ENCODE results near the gene BTF3L4.

Gene BTF3L4

DNA sequence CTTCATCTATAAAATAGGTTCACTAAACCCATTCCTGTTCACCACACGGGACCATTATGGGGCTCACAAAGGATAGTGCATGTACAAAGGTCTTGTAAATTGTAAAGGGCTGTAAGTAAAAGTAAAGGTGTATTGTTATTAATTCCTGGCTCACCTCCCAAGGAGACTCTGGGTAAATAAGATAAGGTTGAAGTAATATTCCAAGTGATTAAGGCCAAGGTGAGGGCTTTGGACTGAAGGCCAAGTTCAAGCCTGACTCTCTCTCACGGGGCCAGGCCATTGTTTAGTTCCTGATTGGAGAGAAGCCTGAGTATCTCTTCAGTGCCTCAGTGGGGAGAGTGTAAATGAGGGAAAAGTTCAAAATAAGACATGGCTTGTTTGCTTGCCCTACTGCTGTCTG is 66.3 kb downstream of the BTF3L4 start:
- no peak for DNase-seq (ENCODE audit: low read depth in 1 of 2, low spot score in 1 of 2)

DNA sequence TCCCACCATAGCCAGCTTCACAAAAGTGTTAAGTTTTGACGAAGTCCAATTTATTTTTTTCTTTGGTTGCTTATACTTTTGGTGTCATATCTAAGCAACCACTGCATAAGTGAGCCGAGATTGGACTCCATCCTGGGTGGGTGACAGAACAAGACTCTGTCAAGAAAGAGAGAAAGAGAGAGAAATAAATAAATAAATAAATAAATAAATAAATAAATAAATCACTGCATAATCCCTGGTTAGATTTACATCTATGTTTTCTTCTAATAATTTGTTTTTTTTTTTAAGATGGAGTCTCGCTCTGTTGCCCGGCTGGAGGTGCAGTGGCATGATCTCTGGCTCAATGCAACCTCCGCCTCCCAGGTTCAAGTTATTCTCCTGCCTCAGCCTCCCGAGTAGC is 67.5 kb downstream of the BTF3L4 start:
- DNase-seq (ENCODE audit: low read depth in 1 of 2, low spot score in 1 of 2): no peak

DNA sequence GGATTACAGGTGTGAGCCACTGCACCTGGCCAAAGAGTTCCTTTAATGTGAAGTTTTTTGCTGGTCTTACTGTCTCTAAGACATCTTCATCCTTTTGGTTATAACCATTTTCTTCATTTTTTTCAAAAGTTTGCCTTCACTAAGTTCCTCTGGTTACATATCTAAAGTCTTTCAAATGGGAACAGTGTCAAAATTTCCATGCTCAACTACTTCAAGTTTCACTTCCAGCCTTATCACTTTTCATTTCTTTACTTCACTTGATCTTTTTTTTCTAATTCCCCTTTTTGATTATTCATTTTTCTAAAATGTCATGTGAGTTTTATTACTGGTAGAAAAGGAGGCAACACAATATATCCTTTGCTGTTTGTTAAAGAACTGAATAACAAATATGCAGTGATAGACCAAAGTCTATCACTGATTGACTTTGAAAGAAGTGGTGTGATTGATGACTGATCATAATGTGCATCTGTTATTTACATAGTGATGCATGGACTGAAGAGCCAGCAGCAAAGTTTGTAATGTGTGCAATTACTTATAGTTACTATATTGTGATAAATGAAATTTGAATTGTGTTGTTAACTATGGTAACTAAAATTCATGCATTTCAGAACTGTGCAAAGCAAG is 69.8 kb downstream of the BTF3L4 start:
- DNase-seq (ENCODE audit: low read depth in 1 of 2, low spot score in 1 of 2): no peak

DNA sequence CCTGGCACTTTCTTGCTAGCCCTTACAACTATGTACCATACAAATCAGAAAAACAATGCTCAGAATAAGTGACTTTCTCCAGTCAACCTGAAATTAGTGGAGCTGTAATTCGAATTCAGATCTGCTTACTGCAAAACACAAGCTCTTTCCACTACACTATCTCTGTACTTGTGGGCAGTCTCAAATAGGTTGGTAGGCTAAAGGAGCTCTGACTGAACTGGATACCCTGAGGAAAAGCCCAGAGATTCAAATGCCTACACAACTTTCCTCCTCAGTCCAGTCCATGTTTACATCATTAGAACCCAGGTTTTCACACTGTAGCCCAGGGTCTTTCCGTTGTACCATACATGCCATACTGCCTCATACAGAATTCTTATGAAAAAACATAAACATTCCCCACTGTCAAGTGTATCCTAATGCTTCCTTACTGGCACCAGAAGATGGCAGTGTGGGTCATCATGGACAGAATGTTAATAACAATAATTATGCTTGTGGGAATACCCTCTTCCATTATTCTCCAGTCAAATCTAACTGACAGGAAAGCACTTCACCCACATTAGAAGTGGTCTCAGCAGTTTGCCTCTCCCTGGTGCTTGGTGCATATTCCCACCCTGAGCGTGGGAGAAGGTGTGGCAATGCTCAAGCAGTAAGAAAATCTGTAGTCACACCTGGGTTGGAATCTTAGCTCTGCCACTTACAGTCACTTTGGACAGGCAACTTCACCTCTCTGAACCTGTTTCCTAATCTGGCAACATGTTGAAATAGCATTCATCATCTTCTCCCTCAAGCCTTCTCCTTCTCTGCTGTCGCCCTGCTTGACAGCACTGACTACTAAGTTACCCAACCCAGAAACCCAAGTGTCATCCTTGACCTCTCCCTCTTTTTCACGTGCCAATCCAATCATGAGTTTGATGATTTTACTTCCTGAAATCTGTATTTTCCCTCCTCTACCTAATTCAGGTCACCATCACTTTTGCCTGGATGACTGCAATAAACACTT is 71.4 kb downstream of the BTF3L4 start:
- no peak for DNase-seq (ENCODE audit: low read depth in 1 of 2, low spot score in 1 of 2)

DNA sequence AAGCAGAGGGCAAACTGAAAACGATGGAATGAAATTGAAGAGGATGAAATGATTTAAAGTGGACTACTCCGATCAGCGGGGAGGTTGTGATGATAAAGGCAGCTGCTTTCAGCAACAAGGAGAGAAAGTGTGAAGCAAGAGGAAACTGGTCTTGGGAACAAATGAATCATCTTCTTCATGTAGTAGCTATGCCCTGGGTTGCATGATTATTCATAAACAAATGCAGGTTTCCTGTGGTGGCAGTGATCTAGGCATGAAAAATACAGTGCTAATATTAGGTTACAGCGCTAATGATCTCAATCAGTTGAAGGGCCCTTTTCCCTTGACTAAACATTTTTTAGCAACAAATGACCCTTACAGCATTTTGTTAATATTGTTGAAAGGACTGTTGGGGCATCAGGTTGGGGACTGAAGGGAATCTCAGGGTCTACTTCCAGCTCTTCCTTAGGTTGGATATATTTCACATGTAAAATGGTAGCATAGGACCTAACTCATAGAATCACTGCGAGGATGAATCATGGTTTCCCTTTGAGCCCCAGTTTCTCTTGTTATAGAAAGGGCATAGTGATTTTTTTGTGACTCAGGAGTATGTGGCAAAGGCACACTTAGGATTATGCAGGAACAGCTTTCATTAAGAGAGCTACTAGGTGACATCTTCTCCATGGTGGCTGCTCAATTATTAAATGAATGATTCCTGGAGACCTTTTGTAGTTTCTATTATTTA is 83.9 kb downstream of the BTF3L4 start:
- no peak for DNase-seq (ENCODE audit: low read depth in 1 of 2, low spot score in 1 of 2)
